SK-N-SH (cell line): Measurements from ENCODE around the gene AHCYL2. TPM values are rescaled to one million over a fixed set of nuclear protein-coding genes. Genes with fewer than 3 reads are reported as not detected.

Experiments used
- CTCF ChIA-PET: fragments of 300-600, 350-600 bp; formaldehyde crosslinking; extraction: SDS; loops from one replicate; lab custom pipeline; 2021; lab: Yijun Ruan, JAX
- POLR2A ChIA-PET: fragments of 350-600 bp; sonication (Branson Sonifier 250); formaldehyde crosslinking; extraction: SDS; loops from one replicate; lab custom pipeline; 2020; ENCODE audit warnings: antibody characterized with exemption, inconsistent platforms; lab: Yijun Ruan, JAX
- DNase-seq: peaks from one replicate; pipeline ENCODE4 v3.0.0; 2012
- H2AFZ ChIP-seq: fragments of 200-600 bp; sonication (generic); 2 replicates; pipeline ENCODE4 v1.8.1; 2016; ENCODE audit warnings: antibody characterized with exemption, mild to moderate bottlenecking, low read depth
- H3F3A ChIP-seq: fragments of 200-600 bp; sonication (generic); replicated peaks from 2 replicates; pipeline ENCODE3; 2016; ENCODE audit warnings: antibody characterized with exemption, mild to moderate bottlenecking; ENCODE audit not compliant: insufficient read depth
- H3K27ac ChIP-seq, 2 experiments: fragments of 200-500 bp in 1 of 2; fragments of 200-600 bp in 1 of 2; sonication (Bioruptor generic) in 1 of 2; sonication (generic), shearing (Covaris generic) in 1 of 2; 2 replicates each; pipeline versions ENCODE4 v1.5.1 to v1.6.1; 2014 to 2016; ENCODE audit warnings: low read depth in 2 of 2, inconsistent platforms in 1 of 2, low read length in 1 of 2, mild to moderate bottlenecking in 1 of 2, mixed read lengths in 1 of 2
- H3K27me3 ChIP-seq: fragments of 200-600 bp; sonication (generic), shearing (Covaris generic); 2 replicates; pipeline ENCODE4 v1.6.1; 2016; ENCODE audit warnings: mixed run types; ENCODE audit not compliant: insufficient read depth
- H3K36me3 ChIP-seq, 2 experiments: fragments of 200-500 bp in 1 of 2; fragments of 200-600 bp in 1 of 2; sonication (Bioruptor generic) in 1 of 2; sonication (generic) in 1 of 2; replicated peaks in 1 of 2; 2 replicates each; pipeline versions ENCODE3 to v1.5.1; 2014 to 2016; ENCODE audit warnings: low read length in 1 of 2, mild to moderate bottlenecking in 1 of 2; ENCODE audit not compliant: insufficient read depth in 2 of 2, control insufficient read depth in 1 of 2
- H3K4me1 ChIP-seq, 2 experiments: fragments of 200-500 bp in 1 of 2; fragments of 200-600 bp in 1 of 2; sonication (Bioruptor generic) in 1 of 2; sonication (generic), shearing (Covaris generic) in 1 of 2; 2 replicates each; pipeline versions ENCODE4 v1.5.1 to v1.6.1; 2014 to 2016; ENCODE audit warnings: low read depth in 1 of 2, low read length in 1 of 2, mixed run types in 1 of 2; ENCODE audit not compliant: insufficient read depth in 2 of 2, control insufficient read depth in 1 of 2
- H3K4me2 ChIP-seq: fragments of 200-600 bp; sonication (generic), shearing (Covaris generic); 2 replicates; pipeline ENCODE4 v1.6.1; 2017; ENCODE audit warnings: mixed run types
- H3K4me3 ChIP-seq, 2 experiments: fragments of 200-500 bp in 1 of 2; fragments of 200-600 bp in 1 of 2; sonication (Bioruptor generic) in 1 of 2; sonication (generic), shearing (Covaris generic) in 1 of 2; 2 replicates each; pipeline versions ENCODE4 v1.5.1 to v1.8.1; 2014 to 2016; ENCODE audit warnings: low read depth in 2 of 2, inconsistent platforms in 1 of 2, low read length in 1 of 2, mild to moderate bottlenecking in 1 of 2, mixed read lengths in 1 of 2, moderate library complexity in 1 of 2
- H3K79me2 ChIP-seq: fragments of 200-600 bp; sonication (generic); 2 replicates; pipeline ENCODE4 v1.8.1; 2017; ENCODE audit warnings: mild to moderate bottlenecking; ENCODE audit not compliant: insufficient read depth
- H3K9ac ChIP-seq: fragments of 200-600 bp; sonication (generic); 2 replicates; pipeline ENCODE4 v1.6.1; 2017; ENCODE audit warnings: mixed run types
- H3K9me2 ChIP-seq: fragments of 200-600 bp; sonication (generic); 2 replicates; pipeline ENCODE4 v1.6.1; 2017; ENCODE audit warnings: mixed run types
- H3K9me3 ChIP-seq: fragments of 200-600 bp; sonication (generic); 2 replicates; pipeline ENCODE4 v1.6.1; 2017; ENCODE audit warnings: mixed run types, mild to moderate bottlenecking, moderate library complexity
- H4K20me1 ChIP-seq: fragments of 200-600 bp; sonication (generic); 2 replicates; pipeline ENCODE4 v1.6.1; 2017; ENCODE audit warnings: mild to moderate bottlenecking, mixed run types; ENCODE audit not compliant: insufficient read depth
- EZH2phosphoT487 ChIP-seq: fragments of 200-600 bp; sonication (generic); IDR thresholded peaks from 2 replicates; pipeline ENCODE4 v1.6.1; 2017; ENCODE audit warnings: low read depth, mixed run types, mild to moderate bottlenecking, antibody characterized with exemption, moderate library complexity, borderline replicate concordance
- FOSL2 ChIP-seq: IDR thresholded peaks from 2 replicates; pipeline ENCODE4 v1.4.0; 2012; ENCODE audit warnings: low read depth, mild to moderate bottlenecking, moderate library complexity, borderline replicate concordance
- GATA2 ChIP-seq: sonication (generic); formaldehyde crosslinking; IDR thresholded peaks from 2 replicates; pipeline ENCODE4 v1.5.0; 2020; ENCODE audit warnings: mild to moderate bottlenecking, missing genetic modification reagents
- JUND ChIP-seq: IDR thresholded peaks from 2 replicates; pipeline ENCODE4 v1.4.0; 2012
- NRF1 ChIP-seq: IDR thresholded peaks from 2 replicates; pipeline ENCODE4 v1.6.1; 2012; ENCODE audit warnings: low read depth, mild to moderate bottlenecking, low read length
- POLR2AphosphoS5 ChIP-seq: IDR thresholded peaks from 2 replicates; pipeline ENCODE4 v1.6.1; 2012; ENCODE audit warnings: low read depth, low read length
- RAD21 ChIP-seq: IDR thresholded peaks from 2 replicates; pipeline ENCODE4 v1.6.1; 2012; ENCODE audit warnings: mild to moderate bottlenecking, low read length
- REST ChIP-seq: IDR thresholded peaks from 2 replicates; pipeline ENCODE4 v1.6.1; 2012; ENCODE audit warnings: mild to moderate bottlenecking, low read depth, low read length, moderate library complexity
- RXRA ChIP-seq: IDR thresholded peaks from 2 replicates; pipeline ENCODE4 v1.4.0; 2012; ENCODE audit warnings: low read depth, mild to moderate bottlenecking, borderline replicate concordance
- SIN3A ChIP-seq: IDR thresholded peaks from 2 replicates; pipeline ENCODE4 v1.6.1; 2012; ENCODE audit warnings: low read depth, mild to moderate bottlenecking, low read length, moderate library complexity, borderline replicate concordance
- USF2 ChIP-seq: fragments of 150-350 bp; IDR thresholded peaks from 2 replicates; pipeline ENCODE4 v1.6.1; 2017; ENCODE audit warnings: antibody characterized with exemption, low read length, low read depth, borderline replicate concordance
- WGBS: methylation state at CpG from one replicate; pipeline ENCODE4 v1.1.6; 2017; ENCODE audit warnings: low lambda C conversion rate; 5-methylcytosine and 5-hydroxymethylcytosine counted together
- polyA plus RNA-seq, 3 experiments: library from polyadenylated mRNA; depleted of rRNA; stranded (reverse); fragments of >200 nt; gene quantifications; 2 replicates each; pipeline ENCODE4 v1.2.3, GENCODE V29; 2012

Gene AHCYL2
- polyA plus RNA-seq, 1 of the 3 experiments (the other 2 are of a cell fraction) = 20.4 TPM

- no peak for TF ChIP-seq USF2
- TF ChIP-seq REST = no peak
- no peak for TF ChIP-seq RXRA
- no peak for TF ChIP-seq SIN3A
- no peak for TF ChIP-seq EZH2phosphoT487
These were observed 39.7 kb downstream of the AHCYL2 start (continued) for GRCh38 chr7:129264534-129264933.

GRCh38 chr7:129265328-129265727, 40.5 kb downstream of the AHCYL2 start:
- Histone ChIP-seq H3K36me3 (no peaks in the 10 kb centered on the region), H3K4me1 (no peaks in the 10 kb centered on the region), H3F3A (no peaks in the 10 kb centered on the region), H3K9me2 (no peaks in the 10 kb centered on the region), H3K27me3 (no peaks in the 10 kb centered on the region), H3K9me3 (no peaks in the 10 kb centered on the region), H3K4me3 (no peak overlapping the region), H3K9ac (no peak overlapping the region), H3K4me2 (no peak overlapping the region), H3K27ac (no peak overlapping the region), H4K20me1 (no peaks in the 10 kb centered on the region), H3K79me2 (no peaks in the 10 kb centered on the region), H2AFZ (no peak overlapping the region)
- ChIA-PET CTCF (interaction anchor here (1.2 to 3.4 kb wide), 4 partner anchors 32 to 102 kb away, joined by 3 to 27 read pairs (median 6); no protein-coding TSS in a partner anchor), POLR2A (no interaction called here)
- no peak for DNase-seq
- 75% methylated on average over 1 of the region's 1 CpG for WGBS
- no peak for TF ChIP-seq RAD21
- no peak for TF ChIP-seq FOSL2
- TF ChIP-seq POLR2AphosphoS5 = no peak

GRCh38 chr7:129266181-129266580, 41.4 kb downstream of the AHCYL2 start:
- H3F3A ChIP-seq = no peaks in the 10 kb centered on the region
- CTCF ChIA-PET = no interaction called here
- TF ChIP-seq NRF1 (no peak), GATA2 (0 out of 2 replicates have a peak, but pooled peaks have one; percentile 34), JUND (no peak)
- H3K79me2 ChIP-seq = no peaks in the 10 kb centered on the region
- H3K4me2 ChIP-seq = no peak overlapping the region
- H3K27ac ChIP-seq = no peak overlapping the region
- H3K9me3 ChIP-seq = no peaks in the 10 kb centered on the region
- H2AFZ ChIP-seq = no peak overlapping the region
- no peaks in the 10 kb centered on the region for H4K20me1 ChIP-seq
- no peaks in the 10 kb centered on the region for H3K9me2 ChIP-seq
- H3K27me3 ChIP-seq = no peaks in the 10 kb centered on the region
- H3K4me1 ChIP-seq = no peaks in the 10 kb centered on the region
- H3K9ac ChIP-seq = no peak overlapping the region
- WGBS = 89% methylated on average over 6 of the region's 6 CpGs
- H3K4me3 ChIP-seq = no peak overlapping the region
- H3K36me3 ChIP-seq = no peaks in the 10 kb centered on the region
- POLR2A ChIA-PET = no interaction called here
- DNase-seq = no peak
